ENCODE data around the gene IL36B. TPM values are rescaled to one million over a fixed set of nuclear protein-coding genes. Genes with fewer than 3 reads are reported as not detected.

IL36B gene
- total RNA-seq, 2 experiments from 2014 or later: not detected

- Mint-ChIP-seq H3K4me3 (no peak overlapping the region), H3K27ac (no peak overlapping the region), H3K4me1 (ENCODE audit: low read depth) (peaks cover 19% of the 10 kb centered on the region), H3K36me3 (ENCODE audit: low read depth) (no peaks in the 10 kb centered on the region), H3K9me3 (no peaks in the 10 kb centered on the region), H3K27me3 (peaks cover 7% of the 10 kb centered on the region)
- ATAC-seq (ENCODE audit: poor library complexity) (no peak), DNase-seq (no peak)
- Histone ChIP-seq H3K27me3 (ENCODE audit: control insufficient read depth in 1 of 2, insufficient read depth in 2 of 2, low read length in 2 of 2) (no peaks in the 10 kb centered on the region), H3K27ac (ENCODE audit: low read depth in 1 of 2, low read length in 2 of 2) (no peak overlapping the region), H3K4me3 (ENCODE audit: low read length) (no peak overlapping the region), H3K9me3 (ENCODE audit: control insufficient read depth in 1 of 2, insufficient read depth in 1 of 2, low read length in 2 of 2) (no peaks in the 10 kb centered on the region), H3K4me1 (ENCODE audit: insufficient read depth, low read length) (peaks cover 7% of the 10 kb centered on the region), H3K36me3 (ENCODE audit: insufficient read depth, low read length) (no peaks in the 10 kb centered on the region)
- intact Hi-C loops (cut with DNase I, micrococcal nuclease): no loop called here
- CTCF ChIA-PET: no interaction called here
- no peak for TF ChIP-seq CTCF (IDR thresholded peaks at IDR 0.05)
- POLR2A ChIA-PET: no interaction called here
Observed at GRCh38 chr2:113014067-113014466, 38.6 kb downstream of the IL36B start.

- ATAC-seq (ENCODE audit: poor library complexity): no peak
- H3K36me3 ChIP-seq (ENCODE audit: insufficient read depth, low read length): no peaks in the 10 kb centered on the region
- Mint-ChIP-seq H3K27ac (no peak overlapping the region), H3K36me3 (ENCODE audit: low read depth) (no peaks in the 10 kb centered on the region), H3K9me3 (no peaks in the 10 kb centered on the region), H3K4me1 (ENCODE audit: low read depth) (peaks cover 19% of the 10 kb centered on the region), H3K4me3 (no peak overlapping the region), H3K27me3 (peaks cover 7% of the 10 kb centered on the region)
- intact Hi-C loops (cut with DNase I, micrococcal nuclease): no loop called here
- H3K4me3 ChIP-seq (ENCODE audit: low read length): no peak overlapping the region
- no peak overlapping the region for H3K27ac ChIP-seq (ENCODE audit: low read depth in 1 of 2, low read length in 2 of 2)
- ChIA-PET CTCF (no interaction called here), POLR2A (no interaction called here)
- peaks cover 0 to under 1% of the 10 kb centered on the region in 2 experiments for H3K9me3 ChIP-seq (ENCODE audit: control insufficient read depth in 1 of 2, insufficient read depth in 1 of 2, low read length in 2 of 2)
- H3K27me3 ChIP-seq (ENCODE audit: control insufficient read depth in 1 of 2, insufficient read depth in 2 of 2, low read length in 2 of 2): no peaks in the 10 kb centered on the region
- H3K4me1 ChIP-seq (ENCODE audit: insufficient read depth, low read length): peaks cover 7% of the 10 kb centered on the region
- DNase-seq: no peak
- no peak for TF ChIP-seq CTCF (IDR thresholded peaks at IDR 0.05)
Observed at GRCh38 chr2:113013336-113013661, 39.4 kb downstream of the IL36B start.

GRCh38 chr2:113012436-113013335 lies 40.0 kb downstream of the IL36B start:
- no peaks in the 10 kb centered on the region for H3K9me3 Mint-ChIP-seq
- no peaks in the 10 kb centered on the region for H3K27me3 ChIP-seq (ENCODE audit: control insufficient read depth in 1 of 2, insufficient read depth in 2 of 2, low read length in 2 of 2)
- no peak for DNase-seq
- no peaks in the 10 kb centered on the region for H3K36me3 ChIP-seq (ENCODE audit: insufficient read depth, low read length)
- ChIA-PET CTCF (no interaction called here), POLR2A (no interaction called here)
- H3K27ac ChIP-seq (ENCODE audit: low read depth in 1 of 2, low read length in 2 of 2): no peak overlapping the region
- H3K4me1 ChIP-seq (ENCODE audit: insufficient read depth, low read length): peaks cover 7% of the 10 kb centered on the region
- H3K4me3 ChIP-seq (ENCODE audit: low read length): no peak overlapping the region
- ATAC-seq (ENCODE audit: poor library complexity): no peak
- H3K4me3 Mint-ChIP-seq: no peak overlapping the region
- H3K36me3 Mint-ChIP-seq (ENCODE audit: low read depth): no peaks in the 10 kb centered on the region
- H3K9me3 ChIP-seq (ENCODE audit: control insufficient read depth in 1 of 2, insufficient read depth in 1 of 2, low read length in 2 of 2): peaks cover 0 to 3% of the 10 kb centered on the region in 2 experiments
- intact Hi-C loops (cut with DNase I, micrococcal nuclease): no loop called here
- H3K27me3 Mint-ChIP-seq: peaks cover 7% of the 10 kb centered on the region
- peaks cover 23% of the 10 kb centered on the region for H3K4me1 Mint-ChIP-seq (ENCODE audit: low read depth)
- TF ChIP-seq CTCF (IDR thresholded peaks at IDR 0.05): no peak
- no peak overlapping the region for H3K27ac Mint-ChIP-seq

Data from CD4-positive, alpha-beta T cell (primary cell).